Endothelial cell of umbilical vein (primary cell): Measurements from ENCODE around the gene COPZ2. TPM values are rescaled to one million over a fixed set of nuclear protein-coding genes. Genes with fewer than 3 reads are reported as not detected.

ENCODE experiments used
- BruUV-seq: library from RNA; stranded (reverse); fragments of 400-500 nt; replicated peaks from 2 replicates; lab custom pipeline; 2021; lab: Mats Ljungman, UMichigan
- CTCF ChIA-PET: fragments of 300-600, 350-600 bp; sonication (Branson Sonifier 250); formaldehyde crosslinking; loops from one replicate; lab custom pipeline; 2021; ENCODE audit warnings: antibody characterized with exemption, inconsistent platforms; lab: Charles Lee
- POLR2A ChIA-PET: fragments of 300-600, 350-600 bp; sonication (Branson Sonifier 250); formaldehyde crosslinking; loops from one replicate; lab custom pipeline; 2021; ENCODE audit warnings: antibody characterized with exemption, inconsistent platforms; lab: Charles Lee
- DNase-seq: peaks from one replicate; pipeline ENCODE4 v3.0.0-alpha.2; 2011; ENCODE audit warnings: low read depth, low spot score
- FAIRE-seq: peaks from 2 replicates; lab custom pipeline; 2011; peaks lifted over from hg19 to GRCh38; lab: Jason Lieb, UNC
- H2AFZ ChIP-seq: 2 replicates; pipeline ENCODE4 v1.6.0; 2012; ENCODE audit warnings: low read depth, low read length, control low read depth, inconsistent platforms
- H3K27ac ChIP-seq: 2 replicates; pipeline ENCODE4 v1.5.1; 2011; ENCODE audit warnings: low read depth, mild to moderate bottlenecking, control low read depth, low read length, moderate library complexity; ENCODE audit not compliant: insufficient read depth
- H3K27me3 ChIP-seq, 2 experiments: 2 replicates each; pipeline versions ENCODE4 v1.6.0 to v1.6.1; 2011; ENCODE audit warnings: low read length in 2 of 2, mixed read lengths in 1 of 2; ENCODE audit not compliant: control insufficient read depth in 2 of 2, insufficient read depth in 2 of 2
- H3K36me3 ChIP-seq, 2 experiments: 2 replicates in 1 of 2; 3 replicates in 1 of 2; pipeline ENCODE4 v1.5.1; 2011; ENCODE audit warnings: low read length in 2 of 2, mild to moderate bottlenecking in 1 of 2, moderate library complexity in 1 of 2; ENCODE audit not compliant: control insufficient read depth in 2 of 2, insufficient read depth in 2 of 2; ENCODE audit errors: extremely low read depth in 1 of 2
- H3K4me1 ChIP-seq: 3 replicates; pipeline ENCODE4 v1.5.1; 2011; ENCODE audit warnings: mild to moderate bottlenecking, low read length; ENCODE audit not compliant: control insufficient read depth, insufficient read depth; ENCODE audit errors: extremely low read depth
- H3K4me2 ChIP-seq: 2 replicates; pipeline ENCODE4 v1.6.1; 2011; ENCODE audit warnings: low read length, control low read depth, mixed read lengths; ENCODE audit not compliant: insufficient read depth
- H3K4me3 ChIP-seq, 3 experiments: fragments of 200-600 bp in 1 of 3; sonication (generic), shearing (Covaris generic) in 1 of 3; replicated peaks in 1 of 3; 2 replicates each; pipeline ENCODE4 v1.5.1; 2011 to 2016; ENCODE audit warnings: control low read depth in 3 of 3, low read length in 3 of 3, mild to moderate bottlenecking in 2 of 3, inconsistent platforms in 1 of 3, low read depth in 1 of 3, moderate library complexity in 1 of 3; ENCODE audit not compliant: insufficient read depth in 1 of 3
- H3K79me2 ChIP-seq: 2 replicates; pipeline ENCODE4 v1.6.0; 2012; ENCODE audit warnings: low read length, inconsistent platforms; ENCODE audit not compliant: control insufficient read depth, insufficient read depth
- H3K9ac ChIP-seq: replicated peaks from 2 replicates; pipeline ENCODE3; 2011; ENCODE audit warnings: low read length, control low read depth; ENCODE audit not compliant: insufficient read depth; ENCODE audit errors: extremely low read depth
- H3K9me1 ChIP-seq: replicated peaks from 3 replicates; pipeline ENCODE4 v1.6.0; 2011; ENCODE audit warnings: mild to moderate bottlenecking, low read length; ENCODE audit not compliant: control insufficient read depth, insufficient read depth; ENCODE audit errors: extremely low read depth
- H3K9me3 ChIP-seq: replicated peaks from 2 replicates; pipeline ENCODE4 v1.5.1; 2012; ENCODE audit warnings: low read length, inconsistent platforms; ENCODE audit not compliant: control insufficient read depth, insufficient read depth
- H4K20me1 ChIP-seq: replicated peaks from 2 replicates; pipeline ENCODE3; 2011; ENCODE audit warnings: mild to moderate bottlenecking, low read length; ENCODE audit not compliant: control insufficient read depth, insufficient read depth; ENCODE audit errors: extremely low read depth
- CTCF ChIP-seq, 2 donors: IDR thresholded peaks; 1 replicate in 1 of 2; 2 replicates in 1 of 2; pipeline ENCODE4 v1.5.1; 2011; ENCODE audit warnings: low read length in 2 of 2, mild to moderate bottlenecking in 2 of 2, moderate library complexity in 2 of 2, control low read depth in 1 of 2, inconsistent platforms in 1 of 2, low read depth in 1 of 2; ENCODE audit not compliant: insufficient read depth in 1 of 2; ENCODE audit errors: extremely low read depth in 1 of 2
- EZH2 ChIP-seq: IDR thresholded peaks from 2 replicates; pipeline ENCODE4 v1.6.1; 2012; ENCODE audit warnings: borderline replicate concordance, low read depth, mild to moderate bottlenecking, moderate library complexity, low read length, inconsistent platforms; ENCODE audit not compliant: severe bottlenecking
- FOS ChIP-seq: IDR thresholded peaks from 2 replicates; pipeline ENCODE4 v1.6.1; 2011; ENCODE audit warnings: mild to moderate bottlenecking, low read length, moderate library complexity, borderline replicate concordance; ENCODE audit not compliant: insufficient read depth
- GATA2 ChIP-seq: IDR thresholded peaks from 2 replicates; pipeline ENCODE4 v1.7.0; 2011; ENCODE audit warnings: low read depth, mild to moderate bottlenecking, moderate library complexity, mixed read lengths, low read length; ENCODE audit not compliant: insufficient read length, insufficient read depth
- JUN ChIP-seq: IDR thresholded peaks from 2 replicates; pipeline ENCODE4 v1.6.1; 2011; ENCODE audit warnings: borderline replicate concordance, low read depth; ENCODE audit not compliant: insufficient read length, insufficient read depth
- MAX ChIP-seq: IDR thresholded peaks from 2 replicates; pipeline ENCODE4 v1.6.1; 2011; ENCODE audit not compliant: insufficient read depth, insufficient read length
- MYC ChIP-seq: IDR thresholded peaks from one replicate; pipeline ENCODE4 v1.6.1; 2011; ENCODE audit warnings: mild to moderate bottlenecking, low read depth, low read length
- POLR2A ChIP-seq: IDR thresholded peaks from 2 replicates; pipeline ENCODE4 v1.6.1; 2012; ENCODE audit warnings: low read depth, mild to moderate bottlenecking, control low read depth, low read length
- POLR2AphosphoS5 ChIP-seq: IDR thresholded peaks from 2 replicates; pipeline ENCODE4 v1.6.1; 2012; ENCODE audit warnings: low read depth, mild to moderate bottlenecking, control low read depth, low read length, moderate library complexity; ENCODE audit not compliant: insufficient read depth
- dilution Hi-C: fragments of 300-500 bp; cut with MboI; formaldehyde crosslinking; loops from one replicate; pipeline ENCODE4 v1.15.0; 2019; ENCODE audit warnings: low sequenced_read_pairs; ENCODE audit not compliant: extremely low pct_ligation_motif_present
- intact Hi-C: fragments of 100-400 bp; cut with micrococcal nuclease; formaldehyde crosslinking; loops from one replicate; pipeline ENCODE4 v1.10.0; 2022
- polyA plus RNA-seq, 4 experiments: library from polyadenylated mRNA; depleted of rRNA in 3 of 4; stranded (reverse) in 3 of 4; unstranded in 1 of 4; fragments of >200 nt; gene quantifications; 2 replicates each; pipeline versions ENCODE4 v1.2.1 to v1.2.3, GENCODE V29; 2011 to 2012; ENCODE audit warnings: missing spikeins in 1 of 4
- total RNA-seq: library from RNA; stranded (reverse); gene quantifications from 2 replicates; pipeline ENCODE4 v1.2.3, GENCODE V29; 2021

Gene COPZ2
- total and polyA plus RNA-seq, 2 donors (not counting 3 experiments of a cell fraction or from before 2014, with no cell fraction given) = 16.3 to 28.1 TPM

- no TSS peak for BruUV-seq
- TF ChIP-seq CTCF (IDR thresholded peaks at IDR 0.05; ENCODE audit: extremely low read depth in 1 of 2, insufficient read depth in 1 of 2, low read depth in 1 of 2, low read length in 2 of 2) (no peak), JUN (no peak), FOS (no peak), GATA2 (no peak), POLR2A (no peak), MYC (no peak), EZH2 (no peak), MAX (no peak), POLR2AphosphoS5 (no peak)
- DNase-seq = no peak
- dilution Hi-C loops (no loop called here), intact Hi-C loops (no loop called here)
- CTCF ChIA-PET = interaction anchor here (0.9 to 2.1 kb wide), 6 partner anchors 8 to 31 kb away, joined by 3 to 11 read pairs (median 4); partner anchors contain the start of gene CDK5RAP3
- no peak overlapping the region for H3K4me2 ChIP-seq
- no peak overlapping the region for H2AFZ ChIP-seq
- H3K9ac ChIP-seq = no peak overlapping the region
- POLR2A ChIA-PET = no interaction called here
- no peak for FAIRE-seq
- H3K79me2 ChIP-seq = no peaks in the 10 kb centered on the region
- no peaks in the 10 kb centered on the region for H3K27me3 ChIP-seq
- H3K27ac ChIP-seq = no peak overlapping the region
- H3K36me3 ChIP-seq = no peaks in the 10 kb centered on the region
- H3K9me1 ChIP-seq = no peaks in the 10 kb centered on the region
- no peak overlapping the region for H3K4me3 ChIP-seq
- no peaks in the 10 kb centered on the region for H3K4me1 ChIP-seq
- no peaks in the 10 kb centered on the region for H4K20me1 ChIP-seq
- H3K9me3 ChIP-seq = no peaks in the 10 kb centered on the region
These were observed 42.2 kb downstream of the COPZ2 start for GRCh38 chr17:47995241-47995935.
